ENCODE data around the gene CCDC57.

The CCDC57 gene

GRCh38 chr17:82105882-82106687, 106.6 kb downstream of the CCDC57 start:
- DNase-seq (ENCODE audit: low read depth), result no peak

GRCh38 chr17:82105417-82105881, 107.2 kb downstream of the CCDC57 start:
- no peak for DNase-seq (ENCODE audit: low read depth)

GRCh38 chr17:82104797-82105416, 107.7 kb downstream of the CCDC57 start:
- DNase-seq (ENCODE audit: low read depth), result no peak

GRCh38 chr17:82103553-82104451, 108.8 kb downstream of the CCDC57 start:
- no peak for DNase-seq (ENCODE audit: low read depth)

- DNase-seq (ENCODE audit: low read depth), result no peak
Measured at GRCh38 chr17:82101767-82102679, 110.6 kb downstream of the CCDC57 start.

- DNase-seq (ENCODE audit: low read depth), result no peak
Measured at GRCh38 chr17:82101301-82101715, 111.3 kb downstream of the CCDC57 start.

- no peak for DNase-seq (ENCODE audit: low read depth)
Measured at GRCh38 chr17:82100502-82101298, 111.9 kb downstream of the CCDC57 start.

- DNase-seq (ENCODE audit: low read depth), result no peak
Measured at GRCh38 chr17:82098939-82099763, 113.5 kb downstream of the CCDC57 start.

- peak; percentile 92 for DNase-seq (ENCODE audit: low read depth)
Measured at GRCh38 chr17:82098169-82098938, 114.3 kb downstream of the CCDC57 start, which contains the start of gene FASN. Gene FASN, minus strand, starts transcription at chr17:82098236. Its CDS starts 1,791 bp downstream, at chr17:82096445.

GRCh38 chr17:82097919-82098168, 114.8 kb downstream of the CCDC57 start:
- DNase-seq (ENCODE audit: low read depth), result no peak

- DNase-seq (ENCODE audit: low read depth), result no peak
Measured at GRCh38 chr17:82097184-82097918, 115.3 kb downstream of the CCDC57 start.

- no peak for DNase-seq (ENCODE audit: low read depth)
Measured at GRCh38 chr17:82096709-82097183, 115.9 kb downstream of the CCDC57 start.

- DNase-seq (ENCODE audit: low read depth), result no peak
Measured at GRCh38 chr17:82095777-82096708, 116.6 kb downstream of the CCDC57 start.

- DNase-seq (ENCODE audit: low read depth), result no peak
Measured at GRCh38 chr17:82094931-82095776, 117.5 kb downstream of the CCDC57 start.

GRCh38 chr17:82092995-82093751, 119.5 kb downstream of the CCDC57 start:
- no peak for DNase-seq (ENCODE audit: low read depth)
